Mononuclear cell (primary cell): ENCODE data around the gene SLC22A23. TPM values are rescaled to one million over a fixed set of nuclear protein-coding genes. Genes with fewer than 3 reads are reported as not detected.
"Not testable (repeated sequence)": the region's sequence is repeated elsewhere in the genome, so short reads cannot be mapped to it uniquely, and the experiment has no call there.

ENCODE experiments used
- H3K27me3 ChIP-seq: 2 replicates; pipeline ENCODE4 v1.6.0; 2011; ENCODE audit warnings: low read length, control low read depth; ENCODE audit not compliant: insufficient read depth
- H3K4me1 ChIP-seq: 2 replicates; pipeline ENCODE4 v1.5.1; 2011; ENCODE audit warnings: mild to moderate bottlenecking, low read length, control low read depth; ENCODE audit not compliant: insufficient read depth
- H3K4me3 ChIP-seq: 2 replicates; pipeline ENCODE4 v1.5.1; 2011; ENCODE audit warnings: mild to moderate bottlenecking, low read length, moderate library complexity
- H3K9me3 ChIP-seq: 2 replicates; pipeline ENCODE4 v1.5.1; 2011; ENCODE audit warnings: low read depth, mild to moderate bottlenecking, control low read depth, low read length
- total RNA-seq: library from RNA; depleted of rRNA; stranded (reverse); fragments of >200 nt; gene quantifications from one replicate; pipeline ENCODE4 v1.2.3, GENCODE V29; 2012

The SLC22A23 gene
- total RNA-seq, 1 donor = 6.0 TPM

GRCh38 chr6:3384241-3385143, 72.4 kb downstream of the SLC22A23 start:
- Histone ChIP-seq H3K9me3 (no peaks in the 10 kb centered on the region), H3K4me3 (no peak overlapping the region), H3K4me1 (peaks cover 3% of the 10 kb centered on the region), H3K27me3 (no peaks in the 10 kb centered on the region)

DNA sequence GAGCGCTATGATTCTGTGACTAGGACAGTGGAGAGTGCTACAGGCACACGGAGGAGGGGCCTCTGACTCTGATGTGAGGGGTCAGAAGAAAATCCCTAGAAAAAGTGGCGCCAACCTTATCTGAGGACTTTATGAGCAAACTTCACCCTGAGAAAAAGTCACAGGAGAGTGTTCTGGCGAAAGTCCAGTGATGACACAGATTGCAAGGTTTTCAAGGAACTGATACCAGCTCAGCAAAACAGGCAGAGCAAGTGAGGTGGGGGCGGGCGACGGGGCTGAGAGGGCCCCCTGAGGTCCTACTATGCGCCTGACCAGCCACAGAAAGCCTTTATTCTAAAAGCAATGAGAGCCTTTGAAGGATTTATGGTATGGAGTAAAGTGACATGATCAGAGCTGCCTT, 73.3 kb downstream of the SLC22A23 start:
- peaks cover 3% of the 10 kb centered on the region for H3K4me1 ChIP-seq
- H3K9me3 ChIP-seq = no peaks in the 10 kb centered on the region
- no peaks in the 10 kb centered on the region for H3K27me3 ChIP-seq
- no peak overlapping the region for H3K4me3 ChIP-seq

DNA sequence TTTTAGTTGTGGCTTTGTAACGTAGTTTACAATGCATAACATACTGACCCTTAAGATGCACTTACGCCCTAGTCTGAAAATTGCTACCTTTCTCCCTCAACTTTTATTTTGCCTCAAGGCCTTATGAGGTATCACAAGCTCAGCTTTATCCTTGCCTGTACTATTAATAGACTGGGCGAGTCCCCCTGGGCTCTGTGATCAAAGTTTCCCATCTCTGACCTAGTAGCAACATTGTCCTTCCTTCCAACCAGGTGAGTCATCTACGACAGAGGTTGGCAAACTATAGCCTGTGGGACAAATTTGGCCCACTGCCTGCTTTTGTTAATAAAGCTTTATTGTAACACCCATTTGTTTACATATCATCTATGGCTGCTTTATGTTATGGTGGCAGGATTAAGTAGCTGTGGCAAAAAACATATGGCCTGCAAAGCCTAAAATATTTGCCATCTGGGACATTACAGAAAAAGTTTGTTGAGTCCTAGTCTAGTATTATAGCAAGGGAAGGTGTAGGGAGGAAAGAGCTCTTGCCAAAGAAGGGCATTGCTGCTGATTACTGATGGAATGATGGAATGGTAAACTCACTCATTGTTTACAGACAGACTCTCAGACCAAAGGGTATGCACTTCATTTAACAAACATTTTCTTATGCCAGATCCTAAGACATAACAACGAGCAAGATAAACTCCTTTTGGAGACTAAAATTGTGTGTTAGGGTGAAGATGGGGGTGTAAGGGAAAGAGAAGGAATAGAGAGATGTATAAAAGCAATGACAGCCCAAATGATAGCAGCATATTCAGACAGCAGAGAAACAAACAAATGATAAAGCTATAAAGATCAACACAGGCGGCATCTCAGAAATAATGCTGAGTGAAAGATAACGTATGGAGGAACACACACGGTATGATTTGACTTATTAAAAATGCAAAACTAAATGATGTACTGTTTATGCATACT, 74.2 kb downstream of the SLC22A23 start:
- Histone ChIP-seq H3K27me3 (no peaks in the 10 kb centered on the region), H3K4me3 (no peak overlapping the region), H3K9me3 (no peaks in the 10 kb centered on the region), H3K4me1 (no peaks in the 10 kb centered on the region)

DNA sequence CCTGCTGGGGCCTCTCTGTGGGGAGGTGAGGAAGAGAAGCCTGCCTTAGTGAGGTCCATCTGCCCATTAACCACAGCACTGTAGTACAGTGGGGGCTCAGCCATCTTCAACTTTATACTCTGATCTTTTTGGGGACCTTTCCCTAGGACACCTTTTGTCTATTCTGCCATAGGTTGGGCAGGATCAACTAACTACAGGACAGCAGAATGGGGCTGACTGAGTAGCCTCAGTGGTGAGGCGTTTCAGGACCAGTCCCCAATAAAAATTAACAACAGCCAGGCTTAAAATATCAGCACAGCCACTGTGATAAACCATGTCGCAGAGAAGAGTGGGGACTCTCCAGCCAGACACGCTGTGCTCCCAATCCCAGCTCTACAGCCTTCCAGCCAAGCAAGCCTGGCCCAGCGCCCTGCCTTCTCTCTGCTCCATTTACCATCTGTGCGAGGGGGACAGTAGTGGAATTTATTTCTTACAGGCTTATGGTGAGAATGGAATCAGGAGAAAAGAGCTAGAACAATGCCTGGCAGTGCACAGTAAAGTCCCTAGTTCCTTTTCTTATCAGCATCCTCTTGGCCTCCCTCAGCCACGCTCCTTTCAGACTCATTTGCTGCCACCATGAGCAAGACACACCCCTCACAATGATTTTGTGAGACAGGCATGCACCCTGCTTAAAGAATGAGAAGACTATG, 75.5 kb downstream of the SLC22A23 start:
- Histone ChIP-seq H3K9me3 (no peaks in the 10 kb centered on the region), H3K4me1 (no peaks in the 10 kb centered on the region), H3K4me3 (no peak overlapping the region), H3K27me3 (no peaks in the 10 kb centered on the region)

DNA sequence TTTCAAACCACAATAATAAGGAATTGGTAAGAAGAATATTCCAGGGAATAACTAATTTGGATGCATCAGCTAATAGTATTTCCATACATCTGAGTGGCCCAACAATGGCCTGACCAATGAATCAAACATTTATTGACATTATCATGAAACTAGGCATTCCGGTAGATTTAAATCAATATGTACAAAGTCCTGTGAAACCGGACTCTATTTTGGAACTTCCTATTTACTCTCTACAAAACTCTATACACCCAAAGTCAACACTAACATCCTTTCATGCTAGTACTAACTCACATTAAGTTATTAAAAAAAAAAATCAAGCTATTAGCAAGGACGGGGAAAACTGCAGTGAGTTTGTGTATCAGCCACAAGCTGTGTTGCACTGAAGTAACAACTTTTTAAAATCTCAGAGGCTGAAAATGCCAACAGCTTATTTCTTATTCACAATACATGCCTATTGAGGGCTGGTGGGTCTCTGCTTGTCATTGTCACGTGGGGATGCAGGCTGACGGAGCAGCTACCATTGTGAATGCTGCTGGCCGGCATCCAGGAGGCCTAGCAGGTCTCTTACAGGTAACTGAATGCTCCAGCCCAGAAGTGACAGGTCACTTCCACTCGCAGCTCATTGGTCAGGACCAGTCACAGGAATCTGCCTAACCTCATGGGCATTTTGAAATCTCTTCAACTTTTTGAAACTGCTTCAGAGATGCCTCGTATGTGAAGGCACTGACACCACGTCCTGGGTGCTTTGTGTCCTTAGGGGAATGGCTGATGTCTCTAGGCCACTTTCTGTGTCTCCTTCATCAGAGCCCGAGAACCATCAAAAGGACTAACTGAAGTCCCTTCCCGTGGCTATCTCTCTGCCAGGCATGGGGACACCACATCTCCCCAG, 76.3 kb downstream of the SLC22A23 start:
- H3K9me3 ChIP-seq = no peaks in the 10 kb centered on the region
- no peaks in the 10 kb centered on the region for H3K4me1 ChIP-seq

GRCh38 chr6:3379482-3380060, 77.3 kb downstream of the SLC22A23 start:
- no peak overlapping the region for H3K4me3 ChIP-seq
- H3K27me3 ChIP-seq = no peaks in the 10 kb centered on the region
- no peaks in the 10 kb centered on the region for H3K9me3 ChIP-seq
- no peaks in the 10 kb centered on the region for H3K4me1 ChIP-seq

More for the DNA sequence above, 76.3 kb downstream of the SLC22A23 start:
- Histone ChIP-seq H3K27me3 (no peaks in the 10 kb centered on the region), H3K4me3 (no peak overlapping the region)

GRCh38 chr6:3378808-3379207, 78.0 kb downstream of the SLC22A23 start:
- H3K4me3 ChIP-seq, H3K27me3 ChIP-seq, H3K4me1 ChIP-seq, H3K9me3 ChIP-seq: not testable (repeated sequence)

GRCh38 chr6:3378398-3378782, 78.5 kb downstream of the SLC22A23 start:
- H3K4me1 ChIP-seq, H3K4me3 ChIP-seq, H3K9me3 ChIP-seq, H3K27me3 ChIP-seq: not testable (repeated sequence)

DNA sequence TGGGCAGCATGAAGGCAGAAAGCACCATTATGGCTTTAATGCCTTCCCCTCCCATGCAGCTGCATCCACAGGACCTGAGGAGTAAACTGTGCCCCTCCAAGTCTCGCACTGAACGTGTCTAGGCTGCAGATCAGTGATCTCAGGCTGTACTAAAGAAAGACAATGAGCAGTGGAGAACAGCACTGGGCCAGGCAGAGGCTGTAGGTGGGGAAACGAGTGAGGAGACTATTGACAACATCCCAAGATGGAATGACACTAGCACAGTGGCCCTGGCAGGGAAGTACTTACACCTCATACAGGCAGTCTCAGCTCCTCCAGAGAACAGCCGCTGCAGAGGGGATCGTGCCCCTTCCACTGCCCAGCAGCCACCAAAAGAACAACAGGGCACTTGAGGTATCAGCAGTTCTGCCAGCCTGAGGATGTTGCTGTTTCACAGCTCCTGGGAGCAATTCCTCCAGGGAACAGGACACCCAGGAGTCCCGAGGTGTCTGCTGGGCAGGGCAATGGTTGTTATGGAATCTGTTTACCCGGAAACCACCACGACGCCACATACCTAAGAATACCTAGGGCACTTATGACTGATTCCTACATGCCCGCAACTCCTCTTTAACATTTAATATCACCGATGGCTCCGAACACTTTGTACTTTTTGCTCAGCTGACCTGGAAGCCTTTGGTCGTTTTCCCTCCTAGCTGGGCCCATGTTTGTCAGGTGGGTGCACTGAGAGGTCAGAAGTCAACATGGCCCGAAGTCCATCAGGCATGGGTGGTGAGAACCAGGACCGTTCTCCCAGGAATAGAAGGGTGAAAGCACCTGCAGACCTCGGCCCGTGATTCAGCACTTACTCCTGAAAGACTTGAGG, 79.1 kb downstream of the SLC22A23 start:
- H3K27me3 ChIP-seq = no peaks in the 10 kb centered on the region

GRCh38 chr6:3376893-3377535, 79.8 kb downstream of the SLC22A23 start:
- H3K4me3 ChIP-seq = no peak overlapping the region
- H3K9me3 ChIP-seq = no peaks in the 10 kb centered on the region
- H3K4me1 ChIP-seq = no peaks in the 10 kb centered on the region
- no peaks in the 10 kb centered on the region for H3K27me3 ChIP-seq

More for the DNA sequence above, 79.1 kb downstream of the SLC22A23 start:
- Histone ChIP-seq H3K4me1 (no peaks in the 10 kb centered on the region), H3K4me3 (no peak overlapping the region), H3K9me3 (no peaks in the 10 kb centered on the region)

- no peaks in the 10 kb centered on the region for H3K9me3 ChIP-seq
- H3K27me3 ChIP-seq = no peaks in the 10 kb centered on the region
- H3K4me1 ChIP-seq = no peaks in the 10 kb centered on the region
- H3K4me3 ChIP-seq = no peak overlapping the region
Measured at GRCh38 chr6:3376064-3376463, 80.8 kb downstream of the SLC22A23 start.

- H3K4me3 ChIP-seq = no peak overlapping the region
- no peaks in the 10 kb centered on the region for H3K27me3 ChIP-seq
- H3K9me3 ChIP-seq = no peaks in the 10 kb centered on the region
- no peaks in the 10 kb centered on the region for H3K4me1 ChIP-seq
Measured at GRCh38 chr6:3373597-3374203, 83.2 kb downstream of the SLC22A23 start.
